Fibroblast of mammary gland (primary cell): ENCODE measurements around the gene GCNA.

Source experiments
- DNase-seq: peaks from one replicate; pipeline ENCODE4 v3.0.0-alpha.2; 2010; ENCODE audit warnings: low read depth
- H3K4me3 ChIP-seq: 2 replicates; pipeline ENCODE4 v1.5.1; 2011; ENCODE audit warnings: low read depth, mild to moderate bottlenecking, low read length, moderate library complexity; ENCODE audit not compliant: control insufficient read depth
- CTCF ChIP-seq: conservative IDR thresholded peaks from 2 replicates; pipeline ENCODE4 v1.5.1; 2011; ENCODE audit warnings: low read depth, low read length, inconsistent platforms; ENCODE audit not compliant: control insufficient read depth, insufficient read depth

The GCNA gene, protein sequence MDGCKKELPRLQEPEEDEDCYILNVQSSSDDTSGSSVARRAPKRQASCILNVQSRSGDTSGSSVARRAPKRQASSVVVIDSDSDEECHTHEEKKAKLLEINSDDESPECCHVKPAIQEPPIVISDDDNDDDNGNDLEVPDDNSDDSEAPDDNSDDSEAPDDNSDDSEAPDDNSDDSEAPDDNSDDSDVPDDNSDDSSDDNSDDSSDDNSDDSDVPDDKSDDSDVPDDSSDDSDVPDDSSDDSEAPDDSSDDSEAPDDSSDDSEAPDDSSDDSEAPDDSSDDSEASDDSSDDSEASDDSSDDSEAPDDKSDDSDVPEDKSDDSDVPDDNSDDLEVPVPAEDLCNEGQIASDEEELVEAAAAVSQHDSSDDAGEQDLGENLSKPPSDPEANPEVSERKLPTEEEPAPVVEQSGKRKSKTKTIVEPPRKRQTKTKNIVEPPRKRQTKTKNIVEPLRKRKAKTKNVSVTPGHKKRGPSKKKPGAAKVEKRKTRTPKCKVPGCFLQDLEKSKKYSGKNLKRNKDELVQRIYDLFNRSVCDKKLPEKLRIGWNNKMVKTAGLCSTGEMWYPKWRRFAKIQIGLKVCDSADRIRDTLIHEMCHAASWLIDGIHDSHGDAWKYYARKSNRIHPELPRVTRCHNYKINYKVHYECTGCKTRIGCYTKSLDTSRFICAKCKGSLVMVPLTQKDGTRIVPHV

GRCh38 chrX:71578253-71579135 lies at the start of gene GCNA:
TSS of gene GCNA (plus strand) at chrX:71578437. CDS start at chrX:71580822, 2,385 bp downstream.
- DNase-seq, result no peak
- H3K4me3 ChIP-seq, result no peak within 1 kb of the TSS
- no peak for TF ChIP-seq CTCF

GRCh38 chrX:71532078-71532752 lies 46.0 kb upstream of the GCNA start:
- DNase-seq, result peak; percentile 82
- H3K4me3 ChIP-seq, result peak overlapping the region; percentile 89
- TF ChIP-seq CTCF, result no peak

DNA sequence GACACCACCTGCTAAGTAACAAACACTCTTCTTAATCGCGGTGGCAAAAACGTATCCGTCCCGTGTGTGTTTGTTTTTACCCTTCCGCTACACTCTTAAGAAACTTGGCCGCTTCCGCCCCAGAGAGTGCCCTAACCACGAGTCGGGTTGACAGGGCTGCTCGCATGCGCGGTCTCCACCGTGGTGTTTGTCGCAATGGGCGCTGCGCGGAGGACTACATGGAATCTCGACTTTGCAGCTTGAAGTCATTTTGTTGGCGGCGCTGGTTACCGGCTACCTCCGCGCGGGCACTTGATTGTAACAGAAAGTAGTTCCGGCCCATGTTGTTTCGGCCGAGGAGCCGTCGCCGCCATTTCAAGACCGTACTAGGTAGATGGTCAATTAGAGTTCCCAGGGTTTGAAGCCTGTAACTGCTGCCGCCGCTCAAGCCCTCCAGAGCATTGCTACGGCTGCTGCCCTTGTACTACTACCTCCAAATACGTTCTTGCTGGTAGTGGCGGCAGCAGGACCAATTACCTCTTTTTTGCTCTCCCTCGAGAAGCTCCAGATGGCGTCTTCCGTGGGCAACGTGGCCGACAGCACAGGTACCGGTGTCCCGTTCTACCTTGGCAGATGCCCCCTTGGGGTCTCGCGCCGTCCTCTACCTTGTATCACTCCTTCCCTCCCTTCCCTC lies 45.3 kb upstream of the GCNA start, which contains the start of gene OGT:
Gene OGT, plus strand, starts transcription at position 352 of the 673 bp plus-strand sequence. Its CDS starts 196 bp downstream, at position 548.
- H3K4me3 ChIP-seq, result peak within 1 kb of the TSS; percentile 89
- no peak for TF ChIP-seq CTCF
- peak; percentile 96 for DNase-seq

- no peak for DNase-seq
- peak overlapping the region; percentile 89 for H3K4me3 ChIP-seq
- no peak for TF ChIP-seq CTCF
These were observed 44.8 kb upstream of the GCNA start for GRCh38 chrX:71533516-71533850.

DNA sequence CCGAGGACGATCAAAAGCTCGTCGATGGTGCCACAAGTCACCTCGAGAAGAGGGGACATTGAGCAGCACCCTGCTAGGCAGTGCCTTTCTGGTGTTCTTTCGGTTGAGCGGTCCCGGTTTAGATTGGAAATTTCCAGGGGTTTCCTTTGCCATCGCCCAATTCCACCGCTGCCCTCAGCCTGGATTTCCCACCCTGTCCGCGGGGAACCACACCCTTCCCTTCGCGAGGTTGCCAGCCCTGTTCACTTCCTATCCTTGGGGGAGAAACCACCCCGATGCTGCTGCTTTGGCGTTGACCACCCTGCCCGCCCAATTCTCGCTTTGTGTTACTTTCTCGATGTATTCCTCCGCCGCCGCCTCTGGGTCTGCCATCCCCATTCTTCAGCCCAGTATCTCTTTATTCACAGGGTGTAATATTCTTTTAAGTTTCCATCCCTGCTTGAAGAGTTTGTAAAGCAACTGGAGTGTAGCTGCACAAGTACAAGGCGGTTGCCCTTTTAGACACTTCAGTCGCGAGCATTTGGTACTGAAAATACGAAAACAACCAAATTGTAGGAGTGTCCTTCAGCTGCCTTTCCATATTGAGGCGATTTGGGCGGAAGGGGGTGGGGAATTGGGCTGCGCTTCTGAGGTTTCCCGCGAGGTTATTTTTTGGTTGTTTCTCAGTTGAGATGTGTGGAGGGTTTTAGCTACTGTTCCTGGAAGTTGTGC lies 44.2 kb upstream of the GCNA start:
- no peak for TF ChIP-seq CTCF
- DNase-seq, result peak; percentile 46
- peak overlapping the region; percentile 89 for H3K4me3 ChIP-seq
